ENCODE measurements around the gene PCSK9. TPM values are rescaled to one million over a fixed set of nuclear protein-coding genes. Genes with fewer than 3 reads are reported as not detected.

Gene PCSK9
- total RNA-seq, 2 experiments from 2014 or later: not detected

Other genes with a start within 250 kb of the PCSK9 start
- gene TTC22, start 238.2 kb upstream of the PCSK9 start, total RNA-seq: 1 to 10 TPM; 5.0 to 6.5 TPM
- 100 to 1,000 TPM; 140 to 151 TPM for gene DHCR24, start 152.4 kb upstream of the PCSK9 start, total RNA-seq
- not detected for gene TMEM61, start 58.9 kb upstream of the PCSK9 start, total RNA-seq
- gene BSND, start 40.6 kb upstream of the PCSK9 start, total RNA-seq: under 1 TPM in 1 of 2 experiments, not detected in 1; 0.05 TPM
- 10 to 100 TPM; 36.7 to 44.1 TPM for gene USP24, start 175.8 kb downstream of the PCSK9 start, total RNA-seq